Activated CD4-positive, CD25-positive, alpha-beta regulatory T cell treated with anti-CD3 and anti-CD28 coated beads, Interleukin-2, amount 50 U/mL, for 24 hours (primary cell): ENCODE results near the gene ANKRD17.

Source experiments
- ATAC-seq, 2 donors: fragments of 150-1000 bp; cut with Tn5 transposase; one replicate each; pipeline ENCODE4 v1.10.0; 2021; ENCODE audit warnings: mild to moderate bottlenecking in 1 of 2, moderate library complexity in 1 of 2

Gene ANKRD17

GRCh38 chr4:73103799-73104503 lies 154.6 kb downstream of the ANKRD17 start:
- peak; percentile 46 to 64 for ATAC-seq

GRCh38 chr4:73099143-73099542 lies 159.5 kb downstream of the ANKRD17 start:
- ATAC-seq, result no peak

- no peak for ATAC-seq
These were observed 159.9 kb downstream of the ANKRD17 start for GRCh38 chr4:73098713-73099112.

GRCh38 chr4:73098016-73098415 lies 160.6 kb downstream of the ANKRD17 start:
- no peak for ATAC-seq

GRCh38 chr4:73092868-73093267 lies 165.7 kb downstream of the ANKRD17 start:
- ATAC-seq, result no peak

- ATAC-seq, result no peak
These were observed 167.9 kb downstream of the ANKRD17 start for GRCh38 chr4:73090738-73091137.

- ATAC-seq, result no peak
These were observed 170.7 kb downstream of the ANKRD17 start for GRCh38 chr4:73087871-73088270.

GRCh38 chr4:73086095-73086868 lies 172.3 kb downstream of the ANKRD17 start:
- ATAC-seq, result no peak

GRCh38 chr4:73080789-73081188 lies 177.8 kb downstream of the ANKRD17 start:
- no peak for ATAC-seq

- ATAC-seq, result no peak
These were observed 182.8 kb downstream of the ANKRD17 start for GRCh38 chr4:73075832-73076231.

- peak; percentile 19 to 22 for ATAC-seq
These were observed 188.6 kb downstream of the ANKRD17 start for GRCh38 chr4:73070074-73070390.

- ATAC-seq, result peak; percentile 75 to 79
These were observed 189.1 kb downstream of the ANKRD17 start, which contains the start of gene COX18 for GRCh38 chr4:73069338-73070073. Gene COX18, minus strand, starts transcription at chr4:73069716. Its CDS starts 67 bp downstream, at chr4:73069649.

- peak in 1 of 2 donors; percentile 2 for ATAC-seq
These were observed 189.9 kb downstream of the ANKRD17 start for GRCh38 chr4:73068491-73069337.

GRCh38 chr4:73067971-73068394 lies 190.6 kb downstream of the ANKRD17 start:
- peak; percentile 7 to 19 for ATAC-seq

- no peak for ATAC-seq
These were observed 191.7 kb downstream of the ANKRD17 start for GRCh38 chr4:73066928-73067327.

- ATAC-seq, result no peak
These were observed 192.2 kb downstream of the ANKRD17 start for GRCh38 chr4:73066445-73066844.

GRCh38 chr4:73064536-73064935 lies 194.1 kb downstream of the ANKRD17 start:
- no peak for ATAC-seq

GRCh38 chr4:73055241-73055897 lies 203.2 kb downstream of the ANKRD17 start:
- ATAC-seq, result no peak

- no peak for ATAC-seq
These were observed 204.6 kb downstream of the ANKRD17 start for GRCh38 chr4:73053974-73054480.

- no peak for ATAC-seq
These were observed 205.5 kb downstream of the ANKRD17 start for GRCh38 chr4:73053076-73053475.

- ATAC-seq, result no peak
These were observed 207.0 kb downstream of the ANKRD17 start for GRCh38 chr4:73051625-73052024.

GRCh38 chr4:73045879-73046278 lies 212.7 kb downstream of the ANKRD17 start:
- ATAC-seq, result no peak
